BJ (cell line): ENCODE data around the gene JAML. TPM values are rescaled to one million over a fixed set of nuclear protein-coding genes. Genes with fewer than 3 reads are reported as not detected.

Experiments used
- CTCF ChIA-PET: fragments of 350-600 bp; formaldehyde crosslinking; extraction: SDS; loops from one replicate; lab custom pipeline; 2021; ENCODE audit warnings: antibody characterized with exemption, inconsistent platforms; lab: Yijun Ruan, JAX
- POLR2A ChIA-PET: fragments of 300-600 bp; sonication (Branson Sonifier 250); formaldehyde crosslinking; extraction: SDS; loops from one replicate; lab custom pipeline; 2021; ENCODE audit warnings: antibody characterized with exemption; lab: Charles Lee
- DNase-seq: peaks from one replicate; pipeline ENCODE4 v3.0.0-alpha.2; 2011; ENCODE audit warnings: low read depth
- H3K27me3 ChIP-seq: 2 replicates; pipeline ENCODE4 v1.6.0; 2011; ENCODE audit warnings: low read length; ENCODE audit not compliant: control insufficient read depth, insufficient read depth
- H3K36me3 ChIP-seq: 2 replicates; pipeline ENCODE4 v1.5.1; 2011; ENCODE audit warnings: low read length; ENCODE audit not compliant: control insufficient read depth, insufficient read depth
- H3K4me3 ChIP-seq: 2 replicates; pipeline ENCODE4 v1.5.1; 2011; ENCODE audit warnings: low read depth, mild to moderate bottlenecking, control low read depth, low read length
- CTCF ChIP-seq: IDR thresholded peaks from 2 replicates; pipeline ENCODE4 v1.5.1; 2011; ENCODE audit warnings: low read depth, mild to moderate bottlenecking, control low read depth, inconsistent platforms, low read length, moderate library complexity; ENCODE audit not compliant: insufficient read depth
- polyA plus RNA-seq: library from polyadenylated mRNA; depleted of rRNA; stranded (reverse); fragments of >200 nt; gene quantifications from 2 replicates; pipeline ENCODE4 v1.2.3, GENCODE V29; 2011

JAML gene
- polyA plus RNA-seq, 1 experiment = not detected

GRCh38 chr11:118175993-118176777 lies 48.6 kb downstream of the JAML start, which contains the start of gene SCN2B:
Gene SCN2B, minus strand, starts transcription at chr11:118176639. Its CDS starts 208 bp downstream, at chr11:118176431.
- peaks cover 20% of the 10 kb centered on the region for H3K27me3 ChIP-seq
- H3K36me3 ChIP-seq = no peaks in the 10 kb centered on the region
- no peak for TF ChIP-seq CTCF
- no peak within 1 kb of the TSS for H3K4me3 ChIP-seq
- ChIA-PET CTCF (interaction anchor here (1.1 kb wide), 1 partner anchor 10 kb away, joined by 3 read pairs; no protein-coding TSS in a partner anchor), POLR2A (no interaction called here)
- DNase-seq = no peak

- Histone ChIP-seq H3K36me3 (no peaks in the 10 kb centered on the region), H3K4me3 (no peak overlapping the region), H3K27me3 (peaks cover 20% of the 10 kb centered on the region)
- DNase-seq = no peak
- no peak for TF ChIP-seq CTCF
- CTCF ChIA-PET = interaction anchor here (0.8 to 1.2 kb wide), 3 partner anchors 9 to 37 kb away, joined by 3 read pairs; no protein-coding TSS in a partner anchor
- POLR2A ChIA-PET = no interaction called here
These were observed 49.5 kb downstream of the JAML start for GRCh38 chr11:118175031-118175992.

GRCh38 chr11:118174006-118174567 lies 50.7 kb downstream of the JAML start:
- no peak for DNase-seq
- H3K27me3 ChIP-seq = peaks cover 20% of the 10 kb centered on the region
- CTCF ChIA-PET = no interaction called here
- no peak for TF ChIP-seq CTCF
- H3K36me3 ChIP-seq = no peaks in the 10 kb centered on the region
- no peak overlapping the region for H3K4me3 ChIP-seq
- POLR2A ChIA-PET = no interaction called here

- H3K27me3 ChIP-seq = peaks cover 20% of the 10 kb centered on the region
- POLR2A ChIA-PET = no interaction called here
- no peak for TF ChIP-seq CTCF
- no peak overlapping the region for H3K4me3 ChIP-seq
- H3K36me3 ChIP-seq = no peaks in the 10 kb centered on the region
- DNase-seq = no peak
- CTCF ChIA-PET = interaction anchor here (0.6 to 8.3 kb wide), 25 partner anchors 9 to 1718 kb away, joined by 3 to 161 read pairs (median 4); partner anchors contain the start of gene SCN4B
These were observed 52.5 kb downstream of the JAML start for GRCh38 chr11:118172356-118172755.
